ENCODE measurements around the gene RALBP1.

The RALBP1 gene

GRCh38 chr18:9569178-9569577, 93.9 kb downstream of the RALBP1 start:
- TF ChIP-seq SPI1 (IDR thresholded peaks at IDR 0.05; ENCODE audit: low read depth, low read length) (no peak), TAF1 (IDR thresholded peaks at IDR 0.05; ENCODE audit: low read depth, low read length) (no peak), POLR2AphosphoS5 (IDR thresholded peaks at IDR 0.05; ENCODE audit: low read depth, low read length) (no peak), PAX5 (IDR thresholded peaks at IDR 0.05; ENCODE audit: insufficient read depth, low read length, severe bottlenecking) (no peak), POU2F2 (IDR thresholded peaks at IDR 0.05; ENCODE audit: low read depth, low read length) (no peak), POLR2A (IDR thresholded peaks at IDR 0.05; ENCODE audit: low read depth, low read length) (no peak)
- no peak for DNase-seq (ENCODE audit: insufficient read length, low spot score)
- no peak for FAIRE-seq

- DNase-seq (ENCODE audit: insufficient read length, low spot score) (no peak), FAIRE-seq (no peak)
- TF ChIP-seq POU2F2 (IDR thresholded peaks at IDR 0.05; ENCODE audit: low read depth, low read length) (no peak), TAF1 (IDR thresholded peaks at IDR 0.05; ENCODE audit: low read depth, low read length) (no peak), PAX5 (IDR thresholded peaks at IDR 0.05; ENCODE audit: insufficient read depth, low read length, severe bottlenecking) (no peak), POLR2A (IDR thresholded peaks at IDR 0.05; ENCODE audit: low read depth, low read length) (no peak), POLR2AphosphoS5 (IDR thresholded peaks at IDR 0.05; ENCODE audit: low read depth, low read length) (no peak), SPI1 (IDR thresholded peaks at IDR 0.05; ENCODE audit: low read depth, low read length) (no peak)
Observed at GRCh38 chr18:9570255-9570654, 94.9 kb downstream of the RALBP1 start.

- DNase-seq (ENCODE audit: insufficient read length, low spot score) (no peak), FAIRE-seq (no peak)
- TF ChIP-seq TAF1 (IDR thresholded peaks at IDR 0.05; ENCODE audit: low read depth, low read length) (no peak), POU2F2 (IDR thresholded peaks at IDR 0.05; ENCODE audit: low read depth, low read length) (no peak), POLR2AphosphoS5 (IDR thresholded peaks at IDR 0.05; ENCODE audit: low read depth, low read length) (no peak), POLR2A (IDR thresholded peaks at IDR 0.05; ENCODE audit: low read depth, low read length) (no peak), SPI1 (IDR thresholded peaks at IDR 0.05; ENCODE audit: low read depth, low read length) (no peak), PAX5 (IDR thresholded peaks at IDR 0.05; ENCODE audit: insufficient read depth, low read length, severe bottlenecking) (no peak)
Observed at GRCh38 chr18:9571546-9571945, 96.2 kb downstream of the RALBP1 start.

- peak; percentile 9 for FAIRE-seq
- TF ChIP-seq POLR2A (IDR thresholded peaks at IDR 0.05; ENCODE audit: low read depth, low read length) (no peak), SPI1 (IDR thresholded peaks at IDR 0.05; ENCODE audit: low read depth, low read length) (no peak), TAF1 (IDR thresholded peaks at IDR 0.05; ENCODE audit: low read depth, low read length) (no peak), POLR2AphosphoS5 (IDR thresholded peaks at IDR 0.05; ENCODE audit: low read depth, low read length) (no peak), PAX5 (IDR thresholded peaks at IDR 0.05; ENCODE audit: insufficient read depth, low read length, severe bottlenecking) (no peak), POU2F2 (IDR thresholded peaks at IDR 0.05; ENCODE audit: low read depth, low read length) (no peak)
Observed at GRCh38 chr18:9574473-9575115, 99.3 kb downstream of the RALBP1 start.

GRCh38 chr18:9575558-9575957, 100.2 kb downstream of the RALBP1 start:
- DNase-seq (ENCODE audit: insufficient read length, low spot score) (no peak), FAIRE-seq (no peak)
- no peak for TF ChIP-seq TAF1 (IDR thresholded peaks at IDR 0.05; ENCODE audit: low read depth, low read length)
- no peak for TF ChIP-seq SPI1 (IDR thresholded peaks at IDR 0.05; ENCODE audit: low read depth, low read length)
- no peak for TF ChIP-seq POLR2A (IDR thresholded peaks at IDR 0.05; ENCODE audit: low read depth, low read length)
- no peak for TF ChIP-seq POU2F2 (IDR thresholded peaks at IDR 0.05; ENCODE audit: low read depth, low read length)
- TF ChIP-seq PAX5 (IDR thresholded peaks at IDR 0.05; ENCODE audit: insufficient read depth, low read length, severe bottlenecking): no peak
- TF ChIP-seq POLR2AphosphoS5 (IDR thresholded peaks at IDR 0.05; ENCODE audit: low read depth, low read length): no peak

More at GRCh38 chr18:9574473-9575115, 99.3 kb downstream of the RALBP1 start:
- DNase-seq (ENCODE audit: insufficient read length, low spot score): no peak

- no peak for TF ChIP-seq SPI1 (IDR thresholded peaks at IDR 0.05; ENCODE audit: low read depth, low read length)
- no peak for TF ChIP-seq POLR2AphosphoS5 (IDR thresholded peaks at IDR 0.05; ENCODE audit: low read depth, low read length)
- TF ChIP-seq POLR2A (IDR thresholded peaks at IDR 0.05; ENCODE audit: low read depth, low read length): no peak
- no peak for TF ChIP-seq PAX5 (IDR thresholded peaks at IDR 0.05; ENCODE audit: insufficient read depth, low read length, severe bottlenecking)
- no peak for TF ChIP-seq TAF1 (IDR thresholded peaks at IDR 0.05; ENCODE audit: low read depth, low read length)
- TF ChIP-seq POU2F2 (IDR thresholded peaks at IDR 0.05; ENCODE audit: low read depth, low read length): no peak
- DNase-seq (ENCODE audit: insufficient read length, low spot score) (no peak), FAIRE-seq (no peak)
Observed at GRCh38 chr18:9577361-9577760, 102.0 kb downstream of the RALBP1 start.

GRCh38 chr18:9578306-9578705, 103.0 kb downstream of the RALBP1 start:
- DNase-seq (ENCODE audit: insufficient read length, low spot score): no peak
- TF ChIP-seq POU2F2 (IDR thresholded peaks at IDR 0.05; ENCODE audit: low read depth, low read length) (no peak), POLR2A (IDR thresholded peaks at IDR 0.05; ENCODE audit: low read depth, low read length) (no peak), SPI1 (IDR thresholded peaks at IDR 0.05; ENCODE audit: low read depth, low read length) (no peak), PAX5 (IDR thresholded peaks at IDR 0.05; ENCODE audit: insufficient read depth, low read length, severe bottlenecking) (no peak), TAF1 (IDR thresholded peaks at IDR 0.05; ENCODE audit: low read depth, low read length) (no peak), POLR2AphosphoS5 (IDR thresholded peaks at IDR 0.05; ENCODE audit: low read depth, low read length) (no peak)
- no peak for FAIRE-seq

- FAIRE-seq: no peak
- DNase-seq (ENCODE audit: insufficient read length, low spot score): no peak
- no peak for TF ChIP-seq POU2F2 (IDR thresholded peaks at IDR 0.05; ENCODE audit: low read depth, low read length)
Observed at GRCh38 chr18:9581667-9582066, 106.4 kb downstream of the RALBP1 start.

- FAIRE-seq: no peak
- no peak for TF ChIP-seq POLR2A (IDR thresholded peaks at IDR 0.05; ENCODE audit: low read depth, low read length)
- no peak for DNase-seq (ENCODE audit: insufficient read length, low spot score)
Observed at GRCh38 chr18:9586814-9587213, 111.5 kb downstream of the RALBP1 start.

Data from GM12891 (cell line).